Measurements from ENCODE around the gene SBF1. TPM values are rescaled to one million over a fixed set of nuclear protein-coding genes. Genes with fewer than 3 reads are reported as not detected.

SBF1 gene
- polyA plus RNA-seq, 1 donor (not counting 4 experiments of a cell fraction or from before 2014, with no cell fraction given), result 16.2 TPM

GRCh38 chr22:50439871-50440331 lies 34.9 kb downstream of the SBF1 start:
- Histone ChIP-seq H3K9me1 (ENCODE audit: control insufficient read depth, extremely low read depth, insufficient read depth, low read length) (no peaks in the 10 kb centered on the region), H3K9me3 (ENCODE audit: control insufficient read depth, low read depth, low read length) (no peaks in the 10 kb centered on the region), H3K4me3 (ENCODE audit: control insufficient read depth in 2 of 3, extremely low read depth in 1 of 3, insufficient read depth in 2 of 3, low read depth in 1 of 3, low read length in 3 of 3) (no peak overlapping the region), H3K4me1 (ENCODE audit: control insufficient read depth, extremely low read depth, insufficient read depth, low read length) (peaks cover 9% of the 10 kb centered on the region), H3K4me2 (ENCODE audit: control insufficient read depth, extremely low read depth, insufficient read depth, low read depth, low read length) (no peak overlapping the region), H3K27me3 (ENCODE audit: control insufficient read depth, extremely low read depth, insufficient read depth, low read length) (no peaks in the 10 kb centered on the region), H2AFZ (ENCODE audit: control insufficient read depth, low read length) (no peak overlapping the region), H4K20me1 (ENCODE audit: control insufficient read depth, extremely low read depth, insufficient read depth, low read length) (peaks cover 5% of the 10 kb centered on the region), H3K79me2 (ENCODE audit: control insufficient read depth, insufficient read depth, low read length) (no peaks in the 10 kb centered on the region), H3K36me3 (ENCODE audit: control insufficient read depth in 2 of 2, extremely low read depth in 1 of 2, insufficient read depth in 2 of 2, low read length in 2 of 2) (peaks cover 11 to 30% of the 10 kb centered on the region in 2 experiments), H3K9ac (ENCODE audit: control insufficient read depth, extremely low read depth, insufficient read depth, low read length) (no peak overlapping the region), H3K27ac (ENCODE audit: control insufficient read depth, insufficient read depth, low read length) (no peak overlapping the region)
- FAIRE-seq (no peak), DNase-seq (ENCODE audit: low read depth, low spot score) (no peak)
- dilution Hi-C loops (cut with MboI; ENCODE audit: extremely low pct_ligation_motif_present, low sequenced_read_pairs), result no loop called here
- TF ChIP-seq EZH2 (IDR thresholded peaks at IDR 0.05; ENCODE audit: low read length) (no peak), CTCF (optimal IDR thresholded peaks at IDR 0.05 in 1 of 3, IDR thresholded peaks at IDR 0.05 in 1 of 3, conservative IDR thresholded peaks at IDR 0.05 in 1 of 3; ENCODE audit: extremely low read depth in 1 of 3, insufficient read depth in 2 of 3, low read length in 3 of 3) (no peak)

DNA sequence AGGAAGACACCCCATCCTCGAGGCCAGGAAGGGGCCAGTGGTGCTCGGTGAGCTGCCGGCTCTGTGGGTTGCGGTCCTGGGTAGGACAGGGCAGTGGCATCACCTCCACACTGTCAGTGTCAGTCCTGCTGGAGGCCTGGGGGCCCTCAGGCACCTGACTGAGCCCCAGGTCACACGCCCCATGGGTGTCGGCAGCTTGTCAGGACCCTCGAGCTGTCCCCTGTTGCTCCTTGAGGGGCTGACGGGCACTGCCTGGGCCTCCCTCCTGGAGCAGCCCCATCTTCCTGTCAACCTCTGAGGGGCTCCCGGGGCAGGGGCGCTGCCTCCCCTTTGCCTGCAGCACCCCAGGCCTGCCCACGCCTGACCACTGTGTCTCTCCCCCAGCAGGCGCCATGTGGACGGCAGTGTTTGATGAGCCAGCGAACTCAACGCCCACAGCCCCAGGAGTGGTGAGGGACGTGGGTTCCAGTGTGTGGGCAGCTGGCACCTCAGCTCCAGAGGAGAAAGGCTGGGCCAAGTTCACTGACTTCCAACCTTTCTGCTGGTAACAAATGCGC lies 35.4 kb downstream of the SBF1 start:
- FAIRE-seq (no peak), DNase-seq (ENCODE audit: low read depth, low spot score) (no peak)
- H2AFZ ChIP-seq (ENCODE audit: control insufficient read depth, low read length), result no peak overlapping the region
- no peak for TF ChIP-seq EZH2 (IDR thresholded peaks at IDR 0.05; ENCODE audit: low read length)
- dilution Hi-C loops (cut with MboI; ENCODE audit: extremely low pct_ligation_motif_present, low sequenced_read_pairs), result no loop called here
- H3K4me3 ChIP-seq (ENCODE audit: control insufficient read depth in 2 of 3, extremely low read depth in 1 of 3, insufficient read depth in 2 of 3, low read depth in 1 of 3, low read length in 3 of 3), result no peak overlapping the region
- no peaks in the 10 kb centered on the region for H3K9me1 ChIP-seq (ENCODE audit: control insufficient read depth, extremely low read depth, insufficient read depth, low read length)
- H3K9me3 ChIP-seq (ENCODE audit: control insufficient read depth, low read depth, low read length), result no peaks in the 10 kb centered on the region
- H4K20me1 ChIP-seq (ENCODE audit: control insufficient read depth, extremely low read depth, insufficient read depth, low read length), result peaks cover 5% of the 10 kb centered on the region
- no peak overlapping the region for H3K9ac ChIP-seq (ENCODE audit: control insufficient read depth, extremely low read depth, insufficient read depth, low read length)
- no peaks in the 10 kb centered on the region for H3K27me3 ChIP-seq (ENCODE audit: control insufficient read depth, extremely low read depth, insufficient read depth, low read length)
- H3K4me2 ChIP-seq (ENCODE audit: control insufficient read depth, extremely low read depth, insufficient read depth, low read depth, low read length), result no peak overlapping the region
- peaks cover 9 to 31% of the 10 kb centered on the region in 2 experiments for H3K36me3 ChIP-seq (ENCODE audit: control insufficient read depth in 2 of 2, extremely low read depth in 1 of 2, insufficient read depth in 2 of 2, low read length in 2 of 2)
- no peaks in the 10 kb centered on the region for H3K79me2 ChIP-seq (ENCODE audit: control insufficient read depth, insufficient read depth, low read length)
- H3K4me1 ChIP-seq (ENCODE audit: control insufficient read depth, extremely low read depth, insufficient read depth, low read length), result peaks cover 9% of the 10 kb centered on the region
- H3K27ac ChIP-seq (ENCODE audit: control insufficient read depth, insufficient read depth, low read length), result no peak overlapping the region

Data from keratinocyte (primary cell).